Posterior vena cava (tissue), 2 donors: ENCODE data around the gene VENTX. TPM values are rescaled to one million over a fixed set of nuclear protein-coding genes. Genes with fewer than 3 reads are reported as not detected.
"Not testable (repeated sequence)": the region's sequence is repeated elsewhere in the genome, so short reads cannot be mapped to it uniquely, and the experiment has no call there.

ENCODE experiments used
- DNase-seq: peaks from one replicate; pipeline ENCODE4 v3.0.0-alpha.2; 2020; ENCODE audit warnings: low spot score
- intact Hi-C, 2 donors: fragments of 100-400 bp; cut with DNase I; formaldehyde crosslinking; loops; one replicate each; pipeline versions ENCODE4 v1.14.1 to v1.14.2; 2022 to 2023
- total RNA-seq, 2 donors: library from RNA; stranded (reverse); fragmentation: NEBNext Ultra II Directional; extraction: Animal tissue kit (Norgen Biotek cat#: 25700); gene quantifications; one replicate each; pipeline ENCODE4 v1.2.1, GENCODE V29; 2021
- donor health status: DM: yes; HTN: yes; CAD: no.
- donor health status: DM: yes; HTN: yes; CAD: no.

VENTX gene
- total RNA-seq, 2 donors from 2014 or later = 2.6 to 3.5 TPM

DNA sequence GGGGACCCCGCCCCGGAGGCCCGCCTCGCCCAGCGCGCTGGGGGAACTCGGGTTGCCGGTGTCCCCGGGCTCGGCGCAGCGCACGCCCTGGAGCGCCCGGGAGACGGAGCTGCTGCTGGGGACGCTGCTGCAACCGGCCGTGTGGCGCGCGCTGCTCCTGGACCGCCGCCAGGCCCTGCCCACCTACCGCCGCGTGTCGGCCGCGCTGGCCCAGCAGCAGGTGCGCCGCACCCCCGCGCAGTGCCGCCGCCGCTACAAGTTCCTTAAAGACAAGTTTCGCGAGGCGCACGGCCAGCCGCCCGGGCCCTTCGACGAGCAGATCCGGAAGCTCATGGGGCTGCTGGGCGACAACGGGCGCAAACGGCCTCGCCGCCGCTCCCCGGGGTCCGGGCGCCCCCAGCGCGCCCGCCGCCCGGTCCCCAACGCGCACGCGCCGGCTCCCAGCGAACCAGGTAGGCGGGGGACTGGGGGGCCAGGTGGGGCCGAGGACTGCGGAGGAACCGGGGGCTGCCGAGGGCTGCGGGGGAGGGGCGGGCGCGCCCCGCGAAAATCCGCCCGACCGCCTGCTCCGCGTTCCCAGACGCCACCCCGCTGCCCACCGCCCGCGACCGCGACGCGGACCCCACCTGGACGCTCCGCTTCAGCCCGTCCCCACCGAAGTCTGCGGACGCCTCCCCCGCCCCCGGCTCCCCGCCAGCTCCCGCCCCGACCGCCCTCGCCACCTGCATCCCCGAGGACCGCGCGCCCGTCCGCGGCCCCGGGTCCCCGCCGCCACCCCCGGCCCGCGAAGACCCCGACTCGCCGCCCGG, 7.1 kb upstream of the VENTX start:
- intact Hi-C loops = no loop called here
- DNase-seq = no peak

DNA sequence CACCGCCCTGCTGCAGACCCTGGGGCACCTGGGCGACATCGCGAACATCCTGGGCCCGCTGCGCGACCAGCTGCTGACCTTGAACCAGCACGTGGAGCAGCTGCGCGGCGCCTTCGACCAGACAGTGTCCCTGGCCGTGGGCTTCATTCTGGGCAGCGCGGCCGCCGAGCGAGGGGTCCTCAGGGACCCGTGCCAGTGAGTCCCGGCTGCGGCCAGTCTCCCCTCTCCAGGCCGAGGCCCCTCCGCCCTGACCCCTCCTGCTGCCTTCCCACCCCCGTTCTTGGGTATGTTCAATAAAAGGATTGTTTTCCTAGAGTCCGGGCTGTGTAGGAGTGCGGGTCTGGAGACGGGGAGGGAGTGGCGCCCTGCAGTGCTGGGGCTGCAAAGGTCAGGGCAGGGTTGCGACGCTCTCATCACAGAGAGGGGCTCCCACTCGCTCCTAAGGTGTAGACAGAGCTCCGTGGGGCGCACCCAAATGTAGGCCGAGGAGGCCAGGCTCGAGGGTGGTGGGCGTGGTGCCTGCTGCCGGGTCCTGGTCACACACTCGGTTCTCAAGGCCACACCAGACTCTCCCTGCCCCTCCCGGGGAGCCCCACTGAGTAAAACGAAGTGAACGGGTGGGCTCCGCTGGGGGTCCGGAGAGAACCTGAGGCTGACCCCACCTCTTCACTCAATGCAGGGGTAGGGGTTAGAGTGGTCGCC, 6.3 kb upstream of the VENTX start:
- DNase-seq = no peak

DNA sequence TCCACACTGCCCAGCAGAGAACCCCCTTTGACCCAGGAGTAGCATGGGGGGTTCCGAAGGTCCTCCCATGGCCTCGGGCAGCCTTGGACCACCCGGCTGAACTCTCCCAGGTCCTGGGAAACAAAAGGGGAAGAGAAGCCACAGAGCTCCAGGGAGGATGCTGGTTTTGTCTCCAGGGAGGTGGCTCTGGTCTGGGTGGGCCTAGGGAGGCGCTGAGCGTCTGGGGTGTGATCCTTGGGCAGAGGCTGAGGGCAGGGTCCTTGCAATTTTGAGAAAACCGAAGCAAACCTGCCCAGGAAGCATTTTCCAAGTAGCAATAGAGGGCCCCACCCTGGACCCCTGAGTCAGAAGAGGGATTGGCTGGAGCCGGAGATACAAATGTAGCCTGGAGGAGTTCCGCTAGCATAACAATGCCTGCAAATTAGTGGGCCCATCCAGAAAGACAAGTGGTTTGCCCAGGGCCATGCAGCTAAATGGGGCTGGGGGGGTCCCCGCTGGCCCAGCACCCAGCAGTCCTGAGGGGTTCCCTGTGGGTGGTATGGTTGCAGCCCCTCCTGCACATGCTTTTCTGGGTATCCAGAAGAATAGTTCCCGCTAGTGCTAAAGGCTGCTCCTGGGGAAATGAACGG, 5.6 kb upstream of the VENTX start:
- no peak for DNase-seq
- intact Hi-C loops = no loop called here

More for the DNA sequence above, 6.3 kb upstream of the VENTX start:
- intact Hi-C loops = no loop called here

GRCh38 chr10:133234796-133235195, 2.9 kb upstream of the VENTX start:
- intact Hi-C loops = not testable (repeated sequence)

DNA sequence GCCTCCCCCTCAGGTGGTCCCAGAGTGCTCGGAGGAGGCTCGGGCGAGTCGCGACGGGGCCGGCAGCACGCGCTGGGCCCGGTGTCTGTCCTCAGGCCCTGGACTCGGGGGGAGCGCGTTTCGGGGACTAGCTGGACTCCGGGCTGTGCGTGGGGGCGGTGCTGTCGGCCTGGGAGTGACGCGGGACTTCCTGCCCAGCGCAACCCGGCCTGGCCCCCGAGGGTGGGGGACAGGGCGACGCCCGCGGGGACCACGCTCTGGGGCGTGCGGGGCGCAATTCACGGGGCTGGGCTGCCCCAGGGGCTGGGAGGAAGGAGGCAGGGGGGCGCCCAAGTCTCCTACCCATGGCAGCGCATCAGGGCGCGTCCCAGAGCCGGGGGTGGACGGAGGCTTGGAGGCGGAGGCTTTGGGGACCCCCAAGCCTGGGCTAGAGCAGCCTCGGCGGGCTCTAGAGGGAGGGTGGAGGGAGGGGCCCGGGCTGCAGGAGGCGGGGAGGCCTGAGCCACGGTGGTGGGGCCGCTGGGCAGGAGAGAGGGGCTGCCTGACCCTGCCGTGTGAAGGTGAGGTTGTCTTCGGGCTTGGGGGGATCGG, 2.3 kb upstream of the VENTX start:
- intact Hi-C loops = no loop called here
- no peak for DNase-seq

More at GRCh38 chr10:133234796-133235195, 2.9 kb upstream of the VENTX start:
- DNase-seq = not testable (repeated sequence)

DNA sequence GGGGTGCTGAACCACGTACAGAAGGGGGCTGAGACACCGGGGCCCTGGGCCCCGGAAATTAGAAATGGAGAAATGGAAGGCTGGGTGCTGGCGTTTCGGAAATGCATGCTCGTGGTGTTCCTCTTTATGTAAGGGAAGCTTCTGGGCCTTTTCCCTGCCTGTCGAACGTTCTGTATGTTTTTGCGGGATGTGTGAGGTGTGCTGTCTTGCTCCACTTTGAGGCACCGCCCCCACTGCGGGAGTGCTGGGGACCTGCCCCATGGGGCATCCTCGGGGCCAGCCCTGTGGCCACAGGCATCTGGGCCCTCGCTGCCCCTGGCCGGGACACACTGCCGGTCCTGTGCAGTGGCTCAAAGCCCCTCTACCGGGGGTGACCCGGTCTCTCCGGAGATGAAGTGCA, 1.7 kb upstream of the VENTX start:
- intact Hi-C loops = no loop called here
- DNase-seq = no peak

- intact Hi-C loops = no loop called here
- DNase-seq = no peak
Observed at GRCh38 chr10:133236401-133237240, 1.0 kb upstream of the VENTX start.

DNA sequence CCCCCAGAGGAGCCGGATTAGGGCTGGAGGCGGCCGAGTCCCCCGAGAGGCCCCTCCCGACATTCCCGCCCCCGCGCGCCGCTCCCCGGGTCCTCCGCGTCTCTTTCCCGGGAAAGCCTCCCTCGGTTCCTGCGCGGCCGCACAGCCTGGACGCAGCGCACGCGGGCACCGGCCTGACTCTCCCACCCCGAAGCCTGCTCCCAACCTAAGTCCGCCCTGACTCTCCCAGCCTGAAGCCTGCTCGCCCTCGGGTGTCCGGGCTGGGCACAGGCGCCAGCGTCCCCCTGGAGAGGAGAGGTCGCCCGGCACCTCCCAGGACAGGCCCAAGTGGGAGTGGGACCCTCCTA, 441 bp upstream of the VENTX start:
- DNase-seq = no peak
- intact Hi-C loops = no loop called here

DNA sequence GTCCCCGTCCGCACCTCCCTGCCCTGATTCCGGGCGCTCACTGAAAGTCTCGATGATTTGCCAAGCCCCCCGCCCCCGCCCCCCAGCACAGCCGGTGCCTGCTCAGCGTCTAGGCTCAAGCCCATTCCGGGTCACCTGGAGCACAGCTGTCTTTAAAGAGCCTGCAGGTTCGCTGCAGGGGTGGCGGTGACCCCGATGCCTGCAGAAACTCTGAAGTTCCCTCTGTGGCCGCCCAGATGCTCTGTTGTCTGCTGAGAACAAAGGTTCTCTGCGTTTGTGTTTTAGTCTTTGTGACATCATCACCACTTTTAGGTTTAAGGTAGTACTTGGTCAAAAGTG, 780 bp downstream of the VENTX start:
- intact Hi-C loops = no loop called here
- DNase-seq = no peak

GRCh38 chr10:133239990-133240389, 2.3 kb downstream of the VENTX start:
- intact Hi-C loops = no loop called here
- DNase-seq = no peak

DNA sequence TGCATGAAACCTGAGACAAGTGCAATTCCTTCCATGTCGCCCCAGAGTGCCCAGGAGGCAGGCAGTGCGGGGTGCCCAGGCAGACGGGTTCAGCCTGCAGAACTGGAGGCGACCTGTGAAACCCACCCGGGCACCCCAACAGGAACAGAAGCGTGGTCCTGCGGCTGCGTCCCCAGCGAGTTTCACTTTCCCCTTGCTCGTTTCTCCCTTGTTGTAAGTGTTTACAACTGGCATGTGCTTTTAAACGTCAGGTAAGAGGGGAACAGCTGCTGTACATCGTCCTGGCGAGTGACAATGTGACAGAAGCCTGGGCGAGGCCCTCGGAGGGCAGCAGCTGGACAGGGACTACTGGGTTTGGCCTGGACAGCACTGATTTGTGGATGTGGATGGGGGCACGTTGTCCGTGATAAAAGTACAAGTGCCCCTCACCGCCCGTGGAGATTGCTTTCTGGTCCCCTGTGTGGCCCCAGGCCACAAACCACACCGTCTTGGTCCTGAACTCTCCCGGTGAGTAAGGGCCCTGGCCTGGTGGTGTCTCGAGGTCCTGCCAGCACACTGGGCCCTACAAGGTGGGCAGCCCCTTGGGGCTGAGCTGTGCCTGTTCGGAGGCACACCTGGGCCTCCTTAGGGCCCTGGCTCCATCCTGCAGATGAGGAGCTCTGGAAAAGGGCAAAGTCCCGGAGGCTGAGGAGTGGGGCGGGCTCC, 4.0 kb downstream of the VENTX start:
- intact Hi-C loops = no loop called here
- no peak for DNase-seq

- DNase-seq = no peak
- intact Hi-C loops = no loop called here
Observed at GRCh38 chr10:133242611-133243356, 5.1 kb downstream of the VENTX start.

DNA sequence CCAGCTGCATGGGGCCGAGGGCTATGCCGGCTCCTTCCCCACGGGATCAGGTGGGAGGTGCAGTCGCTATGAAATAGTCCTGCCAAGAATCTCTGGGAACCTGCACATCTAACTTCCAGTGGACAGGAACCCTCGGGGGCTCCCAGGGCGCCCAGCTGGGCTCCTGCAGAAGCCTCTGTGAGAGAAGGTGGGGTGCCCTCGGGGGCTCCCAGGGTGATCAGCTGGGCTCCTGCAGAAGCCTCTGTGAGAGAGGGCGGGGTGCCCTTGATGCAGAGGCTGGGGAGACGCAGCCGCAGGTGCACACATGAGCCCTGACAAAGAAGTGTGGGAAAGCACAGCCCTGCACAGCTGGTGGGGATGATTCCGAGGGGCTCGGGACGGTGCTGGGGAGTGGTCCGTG, 5.9 kb downstream of the VENTX start:
- no peak for DNase-seq
- intact Hi-C loops = no loop called here

- DNase-seq = no peak
- intact Hi-C loops = no loop called here
Observed at GRCh38 chr10:133245439-133246235, 8.0 kb downstream of the VENTX start.

DNA sequence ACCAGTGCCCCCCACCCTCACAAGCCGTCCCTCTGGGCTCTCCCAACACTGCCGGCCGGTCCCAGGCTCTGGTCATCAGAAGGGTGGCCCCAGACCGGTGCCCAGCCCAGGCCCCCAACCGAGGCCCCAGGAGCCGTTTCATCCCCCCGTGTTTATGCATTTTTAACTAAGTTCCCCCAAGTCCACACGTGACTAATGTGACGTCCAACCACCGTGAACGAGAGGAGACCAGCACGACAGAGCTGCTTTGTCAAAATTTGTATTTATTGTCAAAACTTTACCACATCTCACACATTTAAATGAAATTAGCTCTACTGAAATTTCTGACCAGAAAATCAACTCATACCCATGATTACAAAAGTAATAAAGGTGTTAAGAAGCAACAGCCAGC, 8.6 kb downstream of the VENTX start:
- intact Hi-C loops = no loop called here
- DNase-seq = no peak

DNA sequence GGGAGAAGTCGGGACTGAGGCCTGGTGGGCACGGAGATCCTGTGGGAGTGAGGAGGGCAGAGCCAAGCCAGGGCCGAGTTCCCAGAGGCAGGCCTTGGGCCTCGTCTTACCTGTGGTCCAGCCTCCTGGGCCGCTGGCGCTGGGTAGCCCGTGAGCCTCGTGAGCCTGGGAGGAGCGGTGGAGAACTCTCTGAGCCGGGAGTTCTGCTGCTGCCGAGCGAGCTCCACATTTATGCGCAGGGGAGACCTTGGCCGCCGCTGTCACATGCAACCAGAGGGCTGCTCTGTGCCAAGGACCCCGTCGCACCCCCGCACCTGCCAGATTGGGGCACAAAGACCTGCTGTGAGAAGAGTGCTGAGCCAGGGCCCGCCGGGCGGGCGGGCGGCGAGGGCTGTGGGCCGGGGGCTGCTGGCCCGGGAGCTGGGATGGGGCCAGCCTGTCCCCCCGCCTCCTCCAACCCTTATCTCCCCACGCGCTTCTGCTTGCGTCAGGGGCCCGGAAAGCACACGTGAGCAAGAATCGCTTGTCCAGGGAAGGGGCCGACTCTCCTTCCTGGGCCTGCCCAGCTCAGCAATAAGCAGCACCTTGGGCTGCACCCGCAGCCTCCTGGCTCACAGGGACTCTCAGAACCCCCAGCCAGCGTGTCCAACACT, 10.2 kb downstream of the VENTX start:
- DNase-seq = no peak
- intact Hi-C loops = no loop called here

GRCh38 chr10:133248334-133248715, 10.7 kb downstream of the VENTX start:
- intact Hi-C loops = no loop called here
- DNase-seq = no peak
